HepG2 (cell line): ENCODE data around the gene CAPRIN1. TPM values are rescaled to one million over a fixed set of nuclear protein-coding genes. Genes with fewer than 3 reads are reported as not detected.
A peak's percentile ranks its signal among the peaks of the same experiment; 100 is the strongest.

Experiments used
- AHR ChIP-seq: IDR thresholded peaks from 2 replicates; pipeline ENCODE4 v1.6.1; 2018; ENCODE audit warnings: missing genetic modification reagents, missing compliant biosample characterization
- CAMTA2 ChIP-seq: sonication (generic); formaldehyde crosslinking; IDR thresholded peaks from 2 replicates; pipeline ENCODE4 v1.4.0; 2020; ENCODE audit warnings: mild to moderate bottlenecking, missing genetic modification reagents, borderline replicate concordance
- E2F1 ChIP-seq: sonication (generic); formaldehyde crosslinking; IDR thresholded peaks from 2 replicates; pipeline ENCODE4 v1.5.0; 2020; ENCODE audit warnings: missing genetic modification reagents
- EZH2 ChIP-seq: conservative IDR thresholded peaks from 2 replicates; pipeline ENCODE4 v1.6.1; 2012; ENCODE audit warnings: mild to moderate bottlenecking, low read depth, low read length, moderate library complexity
- FIP1L1 ChIP-seq: fragments of 200-400 bp; formaldehyde crosslinking; IDR thresholded peaks from 2 replicates; pipeline ENCODE4 v1.6.1; 2018; ENCODE audit warnings: low read depth, mild to moderate bottlenecking, low read length, moderate library complexity, borderline replicate concordance; ENCODE audit not compliant: insufficient read depth
- FOSL1 ChIP-seq: sonication (generic); formaldehyde crosslinking; IDR thresholded peaks from 2 replicates; pipeline ENCODE4 v1.9.0; 2021; ENCODE audit warnings: missing genetic modification reagents, borderline replicate concordance
- FOSL2 ChIP-seq: sonication (generic); formaldehyde crosslinking; IDR thresholded peaks from 2 replicates; pipeline ENCODE4 v1.4.0; 2020; ENCODE audit warnings: missing genetic modification reagents
- FOXJ3 ChIP-seq: sonication (generic); formaldehyde crosslinking; IDR thresholded peaks from 2 replicates; pipeline ENCODE4 v1.4.0; 2020; ENCODE audit warnings: missing genetic modification reagents, mild to moderate bottlenecking, borderline replicate concordance
- HNF1A ChIP-seq, 2 experiments: sonication (generic) in 1 of 2; formaldehyde crosslinking in 1 of 2; IDR thresholded peaks; 2 replicates each; pipeline versions ENCODE4 v1.4.0 to v1.6.1; 2016 to 2020; ENCODE audit warnings: borderline replicate concordance in 1 of 2, low read depth in 1 of 2, mild to moderate bottlenecking in 1 of 2, missing genetic modification reagents in 1 of 2
- HNF4A ChIP-seq: sonication (generic); formaldehyde crosslinking; IDR thresholded peaks from 2 replicates; pipeline ENCODE4 v1.4.0; 2020; ENCODE audit warnings: missing genetic modification reagents
- LBX2 ChIP-seq: sonication (generic); formaldehyde crosslinking; IDR thresholded peaks from 2 replicates; pipeline ENCODE4 v1.5.0; 2020; ENCODE audit warnings: missing genetic modification reagents, mild to moderate bottlenecking, borderline replicate concordance
- MAFF ChIP-seq: IDR thresholded peaks from 2 replicates; pipeline ENCODE4 v1.6.1; 2011; ENCODE audit warnings: low read depth, low read length, improper control_type of control experiment
- NFKB2 ChIP-seq: sonication (generic); formaldehyde crosslinking; IDR thresholded peaks from 2 replicates; pipeline ENCODE4 v1.4.0; 2020; ENCODE audit warnings: missing genetic modification reagents, borderline replicate concordance
- RFXANK ChIP-seq: IDR thresholded peaks from 2 replicates; pipeline ENCODE4 v1.6.1; 2016
- SATB2 ChIP-seq: sonication (generic); formaldehyde crosslinking; IDR thresholded peaks from 2 replicates; pipeline ENCODE4 v1.5.0; 2020; ENCODE audit warnings: missing genetic modification reagents
- TCF7 ChIP-seq: sonication (generic); IDR thresholded peaks from 2 replicates; pipeline ENCODE4 v1.6.1; 2016; ENCODE audit warnings: antibody characterized with exemption, low read depth
- TEF ChIP-seq: sonication (generic); formaldehyde crosslinking; IDR thresholded peaks from 2 replicates; pipeline ENCODE4 v1.5.0; 2020; ENCODE audit warnings: missing genetic modification reagents
- TP53 ChIP-seq: sonication (generic); formaldehyde crosslinking; conservative IDR thresholded peaks from 2 replicates; pipeline ENCODE4 v1.4.0; 2020; ENCODE audit warnings: missing genetic modification reagents
- ZNF12 ChIP-seq: sonication (generic); formaldehyde crosslinking; IDR thresholded peaks from 2 replicates; pipeline ENCODE4 v1.5.0; 2020; ENCODE audit warnings: missing genetic modification reagents
- ZNF225 ChIP-seq: sonication (generic); formaldehyde crosslinking; IDR thresholded peaks from 2 replicates; pipeline ENCODE4 v1.4.0; 2020; ENCODE audit warnings: mild to moderate bottlenecking, missing genetic modification reagents
- ZNF724P ChIP-seq: sonication (generic); formaldehyde crosslinking; IDR thresholded peaks from 2 replicates; pipeline ENCODE4 v1.8.0; 2022; ENCODE audit warnings: missing genetic modification reagents, borderline replicate concordance
- ZNF781 ChIP-seq: sonication (generic); formaldehyde crosslinking; IDR thresholded peaks from 2 replicates; pipeline ENCODE4 v1.5.1; 2020; ENCODE audit warnings: borderline replicate concordance, mild to moderate bottlenecking, missing genetic modification reagents; ENCODE audit errors: not compliant biosample characterization
- ZNF790 ChIP-seq: sonication (generic); formaldehyde crosslinking; IDR thresholded peaks from 2 replicates; pipeline ENCODE4 v1.8.0; 2022; ENCODE audit warnings: missing genetic modification reagents, mild to moderate bottlenecking, borderline replicate concordance
- polyA plus RNA-seq, 8 experiments: library from polyadenylated mRNA; depleted of rRNA in 3 of 8; stranded (reverse) in 7 of 8; unstranded in 1 of 8; fragments of >200 nt; fragmentation: Illumina TruSeq in 4 of 8; extraction: Trizol in 4 of 8; gene quantifications; 2 replicates each; pipeline versions ENCODE4 v1.2.1 to v1.2.3, GENCODE V29; 2011 to 2016; ENCODE audit warnings: low read depth in 4 of 8, missing spikeins in 1 of 8, mixed read lengths in 1 of 8; ENCODE audit not compliant: insufficient read depth in 1 of 8
- total RNA-seq, 5 experiments: library from RNA; depleted of rRNA; stranded (reverse); fragments of >200 nt; fragmentation: Illumina TruSeq; extraction: Trizol; gene quantifications; 2 replicates each; pipeline ENCODE4 v1.2.3, GENCODE V29; 2016; ENCODE audit warnings: low read depth in 1 of 5

The CAPRIN1 gene
- total and polyA plus RNA-seq, 2 of the 13 experiments (the other 11 are each of a cell fraction or from before 2014, with no cell fraction given): 114 to 162 TPM

GRCh38 chr11:34105079-34105956, 53.8 kb downstream of the CAPRIN1 start, which contains the start of gene NAT10 (continued):
- peak; percentile 79 for TF ChIP-seq NFKB2 (CRISPR knock-in tag)
- peak; percentile 56; the same call in 1 of the 2 replicates for TF ChIP-seq E2F1
- no peak for TF ChIP-seq ZNF790
- TF ChIP-seq TP53 (CRISPR knock-in tag): peak; percentile 53; the same call in 1 of the 2 replicates
- TF ChIP-seq ZNF724P (CRISPR knock-in tag): no peak; the same call in 1 of the 2 replicates
- TF ChIP-seq HNF1A (IDR thresholded peaks at IDR 0.05; ENCODE audit: low read depth): no peak
- peak; percentile 73 for TF ChIP-seq HNF1A (CRISPR knock-in tag; IDR thresholded peaks at IDR 0.05; ENCODE audit: borderline replicate concordance)
- no peak for TF ChIP-seq EZH2
- 0 out of 2 replicates have a peak, but pooled peaks have one; percentile 23 for TF ChIP-seq FOSL1 (CRISPR knock-in tag)
- 0 out of 2 replicates have a peak, but pooled peaks have one; percentile 2 for TF ChIP-seq FIP1L1
- TF ChIP-seq CAMTA2 (CRISPR knock-in tag): no peak; the same call in 1 of the 2 replicates
- TF ChIP-seq LBX2: peak; percentile 64; the same call in 1 of the 2 replicates
- no peak for TF ChIP-seq TCF7
- TF ChIP-seq RFXANK (CRISPR knock-in tag): peak; percentile 77; the same call in 1 of the 2 replicates
- TF ChIP-seq MAFF: no peak
- TF ChIP-seq FOXJ3 (CRISPR knock-in tag): 0 out of 2 replicates have a peak, but pooled peaks have one; percentile 77
- peak; percentile 74; the same call in 1 of the 2 replicates for TF ChIP-seq ZNF225
- TF ChIP-seq ZNF12 (CRISPR knock-in tag): 0 out of 2 replicates have a peak, but pooled peaks have one; percentile 26
- TF ChIP-seq HNF4A (CRISPR knock-in tag): no peak; the same call in none of the 2 replicates
- TF ChIP-seq FOSL2 (CRISPR knock-in tag): peak; percentile 68
- no peak for TF ChIP-seq TEF
- no peak for TF ChIP-seq AHR
- TF ChIP-seq ZNF781 (CRISPR knock-in tag): no peak
- TF ChIP-seq SATB2 (CRISPR knock-in tag): no peak
